ENCODE data around the gene KRTAP20-2.

DNA sequence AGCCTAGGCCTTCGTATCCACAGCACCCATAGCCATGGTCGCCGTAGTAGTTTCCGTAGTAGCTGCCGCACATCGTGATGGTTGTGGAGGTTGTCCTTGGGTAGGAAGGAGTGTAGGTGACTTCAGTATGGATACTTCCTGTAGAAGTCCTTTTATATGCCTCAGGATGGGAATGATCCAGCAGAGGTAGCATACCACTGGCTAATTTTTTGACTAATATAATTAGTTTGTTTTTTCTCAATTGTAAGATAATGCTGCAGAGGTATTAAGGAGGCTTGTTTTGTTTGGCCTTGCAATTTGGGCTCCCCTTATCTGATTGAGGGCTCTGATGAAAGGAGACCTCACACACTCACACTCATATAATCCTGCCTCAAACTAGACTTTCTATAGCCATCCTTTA lies 36.2 kb upstream of the KRTAP20-2 start, which contains the start of gene KRTAP6-2:
- TF ChIP-seq, protein P1, sequence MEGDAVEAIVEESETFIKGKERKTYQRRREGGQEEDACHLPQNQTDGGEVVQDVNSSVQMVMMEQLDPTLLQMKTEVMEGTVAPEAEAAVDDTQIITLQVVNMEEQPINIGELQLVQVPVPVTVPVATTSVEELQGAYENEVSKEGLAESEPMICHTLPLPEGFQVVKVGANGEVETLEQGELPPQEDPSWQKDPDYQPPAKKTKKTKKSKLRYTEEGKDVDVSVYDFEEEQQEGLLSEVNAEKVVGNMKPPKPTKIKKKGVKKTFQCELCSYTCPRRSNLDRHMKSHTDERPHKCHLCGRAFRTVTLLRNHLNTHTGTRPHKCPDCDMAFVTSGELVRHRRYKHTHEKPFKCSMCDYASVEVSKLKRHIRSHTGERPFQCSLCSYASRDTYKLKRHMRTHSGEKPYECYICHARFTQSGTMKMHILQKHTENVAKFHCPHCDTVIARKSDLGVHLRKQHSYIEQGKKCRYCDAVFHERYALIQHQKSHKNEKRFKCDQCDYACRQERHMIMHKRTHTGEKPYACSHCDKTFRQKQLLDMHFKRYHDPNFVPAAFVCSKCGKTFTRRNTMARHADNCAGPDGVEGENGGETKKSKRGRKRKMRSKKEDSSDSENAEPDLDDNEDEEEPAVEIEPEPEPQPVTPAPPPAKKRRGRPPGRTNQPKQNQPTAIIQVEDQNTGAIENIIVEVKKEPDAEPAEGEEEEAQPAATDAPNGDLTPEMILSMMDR (IDR thresholded peaks at IDR 0.05): no peak
- TF ChIP-seq POLR2A (IDR thresholded peaks at IDR 0.05) (no peak), POLR2AphosphoS5 (IDR thresholded peaks at IDR 0.05; ENCODE audit: insufficient read depth in 1 of 2, low read depth in 1 of 2) (no peak)
